Hematopoietic multipotent progenitor cell treated with erythropoietin and hydrocortisone succinate and interleukin-3 and kit ligand, for 15 days (in vitro differentiated cells): ENCODE measurements around the gene IQCF5.
"Not testable (repeated sequence)": the region's sequence is repeated elsewhere in the genome, so short reads cannot be mapped to it uniquely, and the experiment has no call there.

ENCODE experiments used
- DNase-seq: peaks from one replicate; pipeline ENCODE4 v3.0.0-alpha.2; 2015; ENCODE audit warnings: low spot score

The IQCF5 gene

GRCh38 chr3:51868896-51869295 is 6.5 kb downstream of the IQCF5 start:
- DNase-seq, result not testable (repeated sequence)

DNA sequence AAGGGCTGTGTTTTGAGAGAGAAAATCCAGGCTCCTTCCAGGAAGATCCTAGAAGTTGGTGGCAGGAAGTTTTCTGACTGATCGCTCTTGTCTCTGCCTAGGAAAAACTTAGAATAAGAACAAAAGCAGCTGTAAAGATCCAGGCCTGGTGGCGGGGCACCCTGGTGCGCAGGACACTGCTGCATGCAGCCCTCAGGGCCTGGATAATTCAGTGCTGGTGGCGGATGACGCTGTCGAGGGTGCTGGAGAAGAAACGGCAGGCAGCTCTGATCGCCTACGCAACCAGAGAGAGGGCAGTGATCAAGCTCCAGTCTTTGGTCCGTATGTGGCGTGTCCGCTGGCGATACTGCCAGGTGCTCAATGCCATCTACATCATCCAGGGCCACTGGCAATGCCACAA is 12.5 kb downstream of the IQCF5 start:
- DNase-seq, result no peak

DNA sequence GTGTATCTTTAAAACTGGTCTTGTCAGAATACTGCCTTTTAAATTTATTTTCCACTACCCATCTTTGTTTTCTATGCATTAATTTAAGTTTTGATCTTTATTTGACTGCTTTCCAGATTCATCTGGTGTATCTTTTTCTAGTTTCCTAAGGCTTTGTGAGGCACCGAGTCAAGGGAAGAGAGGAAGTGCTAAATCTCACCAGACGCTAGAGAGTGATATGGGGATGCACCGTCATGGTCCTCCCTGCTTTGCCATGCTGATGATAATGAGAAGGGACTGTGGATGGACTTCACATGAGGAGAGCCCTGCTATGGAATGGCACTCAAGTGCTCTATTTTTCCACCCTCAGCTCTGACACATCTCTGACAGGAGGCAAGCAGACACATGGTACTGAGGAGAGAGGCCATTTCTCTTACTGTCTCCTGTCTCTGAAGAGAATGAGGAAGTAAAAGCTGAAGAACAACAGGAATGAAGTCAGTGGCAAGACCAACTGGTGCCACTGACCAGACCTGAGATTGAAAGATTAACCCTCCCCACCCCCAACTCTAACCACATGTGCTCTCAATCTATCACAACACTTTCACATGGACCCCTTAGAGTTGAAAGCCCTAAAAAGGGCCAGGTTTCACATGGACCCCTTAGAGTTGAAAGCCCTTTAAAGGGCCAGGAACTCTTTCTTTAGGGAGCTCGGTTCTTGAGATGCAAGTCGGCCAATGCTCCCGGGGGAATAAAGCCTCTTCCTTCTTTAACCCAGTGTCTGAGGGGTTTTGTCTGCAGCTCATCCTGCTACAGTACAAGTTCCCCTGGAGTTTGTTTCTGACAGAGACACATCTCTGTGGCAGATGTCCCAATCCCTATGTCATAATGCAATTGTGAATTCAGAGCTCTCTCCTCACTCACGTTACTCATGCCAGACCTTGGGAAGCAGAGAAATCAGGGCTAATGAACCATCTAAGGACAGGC is 14.4 kb downstream of the IQCF5 start, which contains the start of gene IQCF2:
Gene IQCF2 (plus strand): TSS at position 913 of the 963 bp plus-strand sequence. CDS start 52 bp downstream, outside the sequence.
- no peak for DNase-seq

DNA sequence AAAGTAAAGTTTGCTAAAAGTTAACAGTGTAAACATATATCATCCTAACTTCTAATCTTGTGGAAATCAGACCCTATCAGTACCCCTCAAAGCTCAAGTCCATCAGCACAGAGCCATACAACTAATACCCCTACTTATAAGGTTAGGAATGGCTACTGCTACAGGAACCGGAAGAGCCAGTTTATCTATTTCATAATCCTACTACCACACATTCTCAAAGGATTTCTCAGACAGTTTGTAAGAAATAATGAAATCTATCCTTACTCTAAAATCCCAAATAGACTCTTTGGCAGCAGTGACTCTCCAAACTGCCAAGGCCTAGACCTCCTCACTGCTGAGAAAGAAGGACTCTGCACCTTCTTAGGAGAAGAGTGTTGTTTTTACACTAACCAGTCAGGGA is 20.0 kb downstream of the IQCF5 start:
- DNase-seq, result not testable (repeated sequence)

- DNase-seq, result no peak
Observed at GRCh38 chr3:51845129-51845528, 30.3 kb downstream of the IQCF5 start.

DNA sequence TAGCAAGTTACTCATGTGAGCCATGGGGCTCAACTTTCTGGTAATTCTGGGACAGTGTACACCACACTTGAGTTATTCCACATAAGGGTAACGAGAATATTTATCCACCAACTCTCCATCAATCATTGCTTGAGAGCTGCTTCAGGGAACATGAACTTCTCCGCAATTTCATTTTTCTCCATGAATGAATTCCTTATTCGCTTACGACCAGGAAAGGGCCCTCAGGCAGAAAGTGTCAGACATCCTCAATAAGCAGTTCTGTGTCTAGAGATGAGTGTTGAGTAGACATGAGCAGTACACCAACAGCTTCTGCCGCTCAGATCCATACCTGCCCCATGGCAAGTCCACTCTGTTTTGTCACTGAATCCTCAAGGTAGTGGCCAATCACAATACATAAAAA is 38.8 kb downstream of the IQCF5 start:
- DNase-seq, result no peak

GRCh38 chr3:51830836-51831385 is 44.5 kb downstream of the IQCF5 start:
- no peak for DNase-seq

DNA sequence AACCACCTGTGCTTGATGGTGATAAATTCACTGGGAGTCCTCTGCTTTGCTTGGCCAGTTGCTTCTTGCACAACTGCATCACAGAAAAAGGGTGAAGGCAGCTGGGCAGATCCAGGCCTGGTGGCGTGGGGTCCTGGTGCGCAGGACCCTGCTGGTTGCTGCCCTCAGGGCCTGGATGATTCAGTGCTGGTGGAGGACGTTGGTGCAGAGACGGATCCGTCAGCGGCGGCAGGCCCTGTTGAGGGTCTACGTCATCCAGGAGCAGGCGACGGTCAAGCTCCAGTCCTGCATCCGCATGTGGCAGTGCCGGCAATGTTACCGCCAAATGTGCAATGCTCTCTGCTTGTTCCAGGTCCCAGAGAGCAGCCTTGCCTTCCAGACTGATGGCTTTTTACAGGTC is 45.1 kb downstream of the IQCF5 start:
- DNase-seq, result no peak

DNA sequence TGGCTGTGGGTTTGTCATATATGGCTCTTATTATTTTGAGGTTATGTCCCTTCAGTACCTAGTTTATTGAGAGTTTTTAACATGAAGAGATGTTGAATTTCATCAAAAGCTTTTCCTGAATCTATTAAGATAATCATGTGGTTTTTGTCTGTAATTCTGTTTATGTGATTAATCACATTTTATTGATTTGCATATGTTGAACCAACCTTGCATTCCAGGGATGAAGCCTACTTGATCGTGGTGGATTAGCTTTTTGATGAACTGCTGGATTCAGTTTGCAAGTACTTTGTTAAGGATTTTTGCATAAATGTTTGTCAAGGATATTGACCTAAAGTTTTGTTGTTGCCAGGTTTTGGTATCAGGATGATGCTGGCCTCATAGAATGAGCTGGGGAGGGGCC is 47.1 kb downstream of the IQCF5 start:
- DNase-seq, result no peak
